Kidney (tissue), 14 donors: ENCODE results near the gene SERPINA12. TPM values are rescaled to one million over a fixed set of nuclear protein-coding genes. Genes with fewer than 3 reads are reported as not detected.

Source experiments
- DNase-seq, 5 donors: peaks; one replicate each; pipeline ENCODE4 v3.0.0-alpha.2; 2013 to 2020
- FAIRE-seq: peaks from 2 replicates; lab custom pipeline; 2012; peaks lifted over from hg19 to GRCh38; lab: Jason Lieb, UNC
- H3K27ac ChIP-seq, 2 donors: one replicate each; pipeline ENCODE4 v1.7.0; 2013; ENCODE audit warnings: low read depth in 2 of 2, low read length in 2 of 2, inconsistent platforms in 1 of 2
- H3K27me3 ChIP-seq: one replicate; pipeline ENCODE4 v1.7.1; 2013; ENCODE audit warnings: low read length, inconsistent platforms; ENCODE audit not compliant: control insufficient read depth, insufficient read depth
- H3K36me3 ChIP-seq, 3 donors: one replicate each; pipeline versions ENCODE4 v1.7.0 to v1.7.1; 2013; ENCODE audit warnings: low read length in 3 of 3, control low read depth in 1 of 3, inconsistent platforms in 1 of 3; ENCODE audit not compliant: insufficient read depth in 3 of 3, control insufficient read depth in 2 of 3
- H3K4me1 ChIP-seq, 3 donors: one replicate each; pipeline versions ENCODE4 v1.7.0 to v1.7.1; 2013; ENCODE audit warnings: low read length in 3 of 3, inconsistent platforms in 1 of 3, low read depth in 1 of 3; ENCODE audit not compliant: control insufficient read depth in 2 of 3, insufficient read depth in 2 of 3
- H3K4me3 ChIP-seq, 3 donors: one replicate each; pipeline versions ENCODE4 v1.7.0 to v1.8.1; 2013; ENCODE audit warnings: low read length in 3 of 3, control low read depth in 1 of 3, inconsistent platforms in 1 of 3
- H3K9ac ChIP-seq, 3 donors: one replicate each; pipeline versions ENCODE4 v1.7.0 to v1.7.1; 2013; ENCODE audit warnings: low read length in 3 of 3, control low read depth in 1 of 3, inconsistent platforms in 1 of 3
- H3K9me3 ChIP-seq, 3 donors: one replicate each; pipeline versions ENCODE4 v1.7.0 to v1.7.1; 2013; ENCODE audit warnings: low read length in 3 of 3, control low read depth in 1 of 3, inconsistent platforms in 1 of 3; ENCODE audit not compliant: control insufficient read depth in 2 of 3, insufficient read depth in 1 of 3
- intact Hi-C: fragments of 100-400 bp; cut with DNase I; formaldehyde crosslinking; loops from one replicate; pipeline ENCODE4 v1.11.1; 2022
- polyA plus RNA-seq: library from polyadenylated mRNA; stranded (reverse); fragments of 350-450 nt; fragmentation: Illumina TruSeq; extraction: RNeasy Lipid Tissue Mini Kit (QIAGEN cat#74804); gene quantifications from one replicate; pipeline ENCODE4 v1.2.3, GENCODE V29; 2014; ENCODE audit warnings: low read depth, low replicate concordance; ENCODE audit not compliant: insufficient read depth
- total RNA-seq: library from RNA; stranded (reverse); fragmentation: NEBNext Ultra II Directional; extraction: Animal tissue kit (Norgen Biotek cat#: 25700); gene quantifications from one replicate; pipeline ENCODE4 v1.2.1, GENCODE V29; 2021
- TF ChIP-seq, protein P1 (sequence below): IDR thresholded peaks from 3 replicates; pipeline ENCODE4 v1.5.1; 2012; ENCODE audit warnings: mild to moderate bottlenecking, moderate library complexity, borderline replicate concordance; ENCODE audit not compliant: insufficient read depth; ENCODE audit errors: extremely low read depth
- donor health status: control.
- donor health status: control.
- donor health status: control.
- donor health status: control.
- donor health status: control.
- donor health status: DM: yes; HTN: yes; CAD: no.
- donor health status: Normal renal cell carcinoma (clear cell type).

SERPINA12 gene
- total and polyA plus RNA-seq, 2 donors from 2014 or later, result not detected

DNA sequence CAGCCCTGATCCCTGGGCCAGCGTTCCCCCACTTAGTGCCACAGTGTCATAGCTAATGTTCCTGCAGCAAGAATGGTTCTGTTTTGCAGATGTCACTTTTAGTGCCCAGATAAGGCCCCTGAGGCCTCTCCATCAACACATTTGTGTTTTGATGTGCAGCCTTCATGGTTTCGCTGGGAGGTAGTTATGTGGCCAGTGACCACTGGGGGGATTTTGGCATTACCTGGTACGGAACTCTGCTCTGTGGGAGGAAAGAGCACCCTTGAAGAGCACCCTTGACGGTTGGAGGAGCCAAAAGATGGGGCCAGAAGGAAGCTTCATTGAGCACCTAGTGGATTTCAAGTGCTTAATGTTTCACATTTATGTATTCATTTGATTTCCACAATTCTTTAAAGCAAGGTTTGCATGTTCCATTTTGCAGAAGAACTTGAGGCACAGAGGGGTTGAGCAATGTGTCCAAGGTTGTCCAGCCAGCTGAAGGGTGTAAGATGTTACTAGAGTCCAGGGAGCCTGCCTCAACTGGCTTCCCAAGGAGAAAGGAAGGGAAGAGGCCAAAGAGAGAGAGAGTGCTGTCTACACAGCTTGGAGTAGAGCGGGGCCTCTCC lies 69.7 kb downstream of the SERPINA12 start:
- Histone ChIP-seq H3K9ac (no peak overlapping the region), H3K36me3 (no peaks in the 10 kb centered on the region), H3K4me1 (no peaks in the 10 kb centered on the region), H3K4me3 (no peak overlapping the region), H3K27me3 (no peaks in the 10 kb centered on the region), H3K9me3 (no peaks in the 10 kb centered on the region), H3K27ac (no peak overlapping the region)
- FAIRE-seq (no peak), DNase-seq (no peak)
- intact Hi-C loops, result no loop called here
- TF ChIP-seq, protein P1, sequence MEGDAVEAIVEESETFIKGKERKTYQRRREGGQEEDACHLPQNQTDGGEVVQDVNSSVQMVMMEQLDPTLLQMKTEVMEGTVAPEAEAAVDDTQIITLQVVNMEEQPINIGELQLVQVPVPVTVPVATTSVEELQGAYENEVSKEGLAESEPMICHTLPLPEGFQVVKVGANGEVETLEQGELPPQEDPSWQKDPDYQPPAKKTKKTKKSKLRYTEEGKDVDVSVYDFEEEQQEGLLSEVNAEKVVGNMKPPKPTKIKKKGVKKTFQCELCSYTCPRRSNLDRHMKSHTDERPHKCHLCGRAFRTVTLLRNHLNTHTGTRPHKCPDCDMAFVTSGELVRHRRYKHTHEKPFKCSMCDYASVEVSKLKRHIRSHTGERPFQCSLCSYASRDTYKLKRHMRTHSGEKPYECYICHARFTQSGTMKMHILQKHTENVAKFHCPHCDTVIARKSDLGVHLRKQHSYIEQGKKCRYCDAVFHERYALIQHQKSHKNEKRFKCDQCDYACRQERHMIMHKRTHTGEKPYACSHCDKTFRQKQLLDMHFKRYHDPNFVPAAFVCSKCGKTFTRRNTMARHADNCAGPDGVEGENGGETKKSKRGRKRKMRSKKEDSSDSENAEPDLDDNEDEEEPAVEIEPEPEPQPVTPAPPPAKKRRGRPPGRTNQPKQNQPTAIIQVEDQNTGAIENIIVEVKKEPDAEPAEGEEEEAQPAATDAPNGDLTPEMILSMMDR, result no peak

Other genes with a start within 250 kb of the SERPINA12 start
- gene SERPINA10, start 216.2 kb downstream of the SERPINA12 start, total RNA-seq, result not detected
- not detected for gene SERPINA10, start 216.2 kb downstream of the SERPINA12 start, polyA plus RNA-seq
- 1.7 TPM for gene SERPINA6, start 186.1 kb downstream of the SERPINA12 start, total RNA-seq
- 12.9 TPM for gene SERPINA6, start 186.1 kb downstream of the SERPINA12 start, polyA plus RNA-seq
- not detected for gene SERPINA2, start 142.8 kb downstream of the SERPINA12 start, total RNA-seq
- not detected for gene SERPINA2, start 142.8 kb downstream of the SERPINA12 start, polyA plus RNA-seq
- 1,861 TPM for gene SERPINA1, start 120.9 kb downstream of the SERPINA12 start, total RNA-seq
- 2,184 TPM for gene SERPINA1, start 120.9 kb downstream of the SERPINA12 start, polyA plus RNA-seq
- gene SERPINA11, start 56.7 kb downstream of the SERPINA12 start, total RNA-seq, result not detected
- gene SERPINA11, start 56.7 kb downstream of the SERPINA12 start, polyA plus RNA-seq, result not detected
- not detected for gene SERPINA9, start 33.3 kb downstream of the SERPINA12 start, total RNA-seq
- gene SERPINA9, start 33.3 kb downstream of the SERPINA12 start, polyA plus RNA-seq, result not detected
- gene SERPINA4, start 52.0 kb upstream of the SERPINA12 start, total RNA-seq, result 6.1 TPM
- 28.3 TPM for gene SERPINA4, start 52.0 kb upstream of the SERPINA12 start, polyA plus RNA-seq
- gene SERPINA5, start 72.0 kb upstream of the SERPINA12 start, total RNA-seq, result 85.1 TPM
- 522 TPM for gene SERPINA5, start 72.0 kb upstream of the SERPINA12 start, polyA plus RNA-seq
- gene SERPINA3, start 102.9 kb upstream of the SERPINA12 start, total RNA-seq, result 1,762 TPM
- 786 TPM for gene SERPINA3, start 102.9 kb upstream of the SERPINA12 start, polyA plus RNA-seq